Tibial nerve (tissue), 4 donors: ENCODE results near the gene SETD3. TPM values are rescaled to one million over a fixed set of nuclear protein-coding genes. Genes with fewer than 3 reads are reported as not detected.

Experiments used
- DNase-seq, 2 donors: peaks; one replicate each; pipeline ENCODE4 v3.0.0-alpha.2; 2019; ENCODE audit warnings: low spot score in 2 of 2
- H3K27ac ChIP-seq, 4 donors: fragments of 200-600 bp; sonication (generic) in 3 of 4; one replicate each; pipeline ENCODE4 v1.5.1; 2017 to 2019; ENCODE audit warnings: mild to moderate bottlenecking in 1 of 4
- H3K27me3 ChIP-seq, 2 donors: fragments of 200-600 bp; sonication (generic) in 1 of 2; one replicate each; pipeline versions ENCODE4 v1.5.1 to v1.6.0; 2017 to 2019
- H3K36me3 ChIP-seq, 3 donors: fragments of 200-600 bp; sonication (generic); one replicate each; pipeline ENCODE4 v1.5.1; 2018 to 2019
- H3K4me1 ChIP-seq, 4 donors: fragments of 200-600 bp; sonication (generic) in 3 of 4; one replicate each; pipeline ENCODE4 v1.5.1; 2017 to 2019
- H3K4me3 ChIP-seq, 4 donors: fragments of 200-600 bp; sonication (generic) in 3 of 4; one replicate each; pipeline ENCODE4 v1.5.1; 2017 to 2019; ENCODE audit warnings: mild to moderate bottlenecking in 1 of 4, moderate library complexity in 1 of 4
- H3K9me3 ChIP-seq, 4 donors: fragments of 200-600 bp; sonication (generic) in 3 of 4; one replicate each; pipeline ENCODE4 v1.5.1; 2017 to 2019
- EP300 ChIP-seq, 2 donors: sonication (generic); formaldehyde crosslinking; IDR thresholded peaks; one replicate each; pipeline ENCODE4 v1.6.1; 2017; ENCODE audit warnings: antibody characterized with exemption in 2 of 2, mild to moderate bottlenecking in 1 of 2
- POLR2A ChIP-seq, 2 donors: fragments of 450-650 bp; IDR thresholded peaks; one replicate each; pipeline ENCODE4 v1.6.1; 2017; ENCODE audit warnings: antibody characterized with exemption in 2 of 2, mild to moderate bottlenecking in 2 of 2, moderate library complexity in 2 of 2
- WGBS, 2 donors: methylation state at CpG; one replicate each; pipeline ENCODE4 v1.1.5; 2018; 5-methylcytosine and 5-hydroxymethylcytosine counted together
- total RNA-seq, 4 donors: library from RNA; depleted of rRNA; stranded (reverse); fragments of >200 nt; gene quantifications; one replicate each; pipeline ENCODE4 v1.1.0, GENCODE V29; 2016
- TF ChIP-seq, protein P1 (sequence below), 5 experiments: fragments of 200-600 bp in 3 of 5; fragments of 450-650 bp in 2 of 5; sonication (generic) in 3 of 5; IDR thresholded peaks; one replicate each; pipeline ENCODE4 v1.5.1; 2016 to 2019; ENCODE audit warnings: antibody characterized with exemption in 5 of 5, mild to moderate bottlenecking in 3 of 5, moderate library complexity in 2 of 5

SETD3 gene
- total RNA-seq, 4 donors from 2014 or later = 63.3 to 118 (median 80.6) TPM

DNA sequence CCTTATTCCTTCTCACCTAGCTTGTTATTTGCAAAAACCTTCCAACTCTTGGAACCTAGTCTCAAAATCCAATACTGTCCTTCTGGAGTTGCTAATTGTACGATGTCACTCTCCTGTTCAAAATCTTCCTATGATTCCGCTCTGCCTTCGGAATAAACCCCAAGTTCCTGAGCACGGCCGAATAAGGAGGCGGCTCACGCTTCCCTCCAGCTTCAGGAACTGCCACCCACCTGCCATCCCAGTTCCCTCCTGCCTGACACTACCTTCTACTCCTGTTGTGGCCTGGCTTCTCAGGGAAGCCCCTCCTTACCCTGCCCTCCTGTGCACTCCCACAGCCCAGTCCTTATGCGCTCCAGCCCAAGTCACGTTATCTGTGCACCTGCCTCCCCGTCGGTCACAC, 73.2 kb downstream of the SETD3 start:
- DNase-seq = no peak
- no peak overlapping the region for H3K27ac ChIP-seq
- no peak for TF ChIP-seq EP300 (IDR thresholded peaks at IDR 0.05)
- TF ChIP-seq, protein P1, sequence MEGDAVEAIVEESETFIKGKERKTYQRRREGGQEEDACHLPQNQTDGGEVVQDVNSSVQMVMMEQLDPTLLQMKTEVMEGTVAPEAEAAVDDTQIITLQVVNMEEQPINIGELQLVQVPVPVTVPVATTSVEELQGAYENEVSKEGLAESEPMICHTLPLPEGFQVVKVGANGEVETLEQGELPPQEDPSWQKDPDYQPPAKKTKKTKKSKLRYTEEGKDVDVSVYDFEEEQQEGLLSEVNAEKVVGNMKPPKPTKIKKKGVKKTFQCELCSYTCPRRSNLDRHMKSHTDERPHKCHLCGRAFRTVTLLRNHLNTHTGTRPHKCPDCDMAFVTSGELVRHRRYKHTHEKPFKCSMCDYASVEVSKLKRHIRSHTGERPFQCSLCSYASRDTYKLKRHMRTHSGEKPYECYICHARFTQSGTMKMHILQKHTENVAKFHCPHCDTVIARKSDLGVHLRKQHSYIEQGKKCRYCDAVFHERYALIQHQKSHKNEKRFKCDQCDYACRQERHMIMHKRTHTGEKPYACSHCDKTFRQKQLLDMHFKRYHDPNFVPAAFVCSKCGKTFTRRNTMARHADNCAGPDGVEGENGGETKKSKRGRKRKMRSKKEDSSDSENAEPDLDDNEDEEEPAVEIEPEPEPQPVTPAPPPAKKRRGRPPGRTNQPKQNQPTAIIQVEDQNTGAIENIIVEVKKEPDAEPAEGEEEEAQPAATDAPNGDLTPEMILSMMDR (IDR thresholded peaks at IDR 0.05) = no peak
- TF ChIP-seq POLR2A (IDR thresholded peaks at IDR 0.05) = no peak
- H3K27me3 ChIP-seq = no peaks in the 10 kb centered on the region
- H3K4me3 ChIP-seq = no peak overlapping the region
- no peaks in the 10 kb centered on the region for H3K9me3 ChIP-seq
- peaks cover 0 to 4% (median 0%) of the 10 kb centered on the region in 4 donors for H3K4me1 ChIP-seq
- peaks cover 0 to 83% (median 0%) of the 10 kb centered on the region in 3 donors for H3K36me3 ChIP-seq
- WGBS, 2 donors = 91 to 92% methylated on average over 11 of the region's 11 CpGs

DNA sequence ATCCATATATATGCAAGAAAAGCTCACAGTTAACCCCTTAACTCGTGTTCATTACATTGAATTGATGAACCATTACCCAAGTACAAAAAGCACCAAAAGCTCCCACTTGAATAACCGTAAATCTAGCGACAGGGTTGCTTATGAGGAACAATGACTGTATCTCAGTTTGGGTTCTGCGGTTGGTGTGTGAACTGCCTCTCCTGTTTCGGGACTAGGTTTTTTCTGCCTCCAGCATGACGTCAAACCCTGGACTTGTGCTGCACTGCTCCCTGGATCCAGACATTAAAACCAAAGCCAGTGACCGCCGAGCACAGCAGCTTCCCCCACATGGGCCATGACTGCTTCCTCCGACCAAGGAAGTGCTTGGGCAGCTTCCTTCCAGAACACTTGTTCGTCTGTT, 77.7 kb downstream of the SETD3 start:
- TF ChIP-seq, protein P1 (IDR thresholded peaks at IDR 0.05) = no peak
- TF ChIP-seq EP300 (IDR thresholded peaks at IDR 0.05) (no peak), POLR2A (IDR thresholded peaks at IDR 0.05) (no peak)
- Histone ChIP-seq H3K36me3 (peaks cover 0 to 92% (median 7%) of the 10 kb centered on the region in 3 donors), H3K27ac (no peak overlapping the region), H3K9me3 (no peaks in the 10 kb centered on the region), H3K4me3 (no peak overlapping the region), H3K4me1 (peaks cover 0 to 5% (median 0%) of the 10 kb centered on the region in 4 donors), H3K27me3 (no peaks in the 10 kb centered on the region)
- no peak for DNase-seq
- 71% methylated on average over 10 of the region's 10 CpGs for WGBS, 2 donors

DNA sequence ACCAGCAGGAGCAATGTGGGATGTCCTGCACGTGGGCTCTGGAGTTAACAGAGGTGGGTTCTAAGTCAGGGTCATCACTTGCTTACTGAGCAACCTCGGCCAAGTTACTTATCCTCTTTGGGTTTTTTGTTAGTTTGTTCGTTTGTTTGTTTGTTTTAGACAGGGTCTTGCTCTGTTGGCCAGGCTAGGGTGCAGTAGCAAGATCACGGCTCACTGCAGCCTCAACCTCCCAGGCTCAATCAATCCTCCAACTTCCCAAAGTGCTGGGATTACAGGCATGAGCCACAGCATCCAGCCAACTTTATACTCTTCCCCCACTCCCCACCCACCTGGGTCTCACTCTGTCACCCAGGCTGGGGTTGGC, 78.4 kb downstream of the SETD3 start:
- Histone ChIP-seq H3K9me3 (no peaks in the 10 kb centered on the region), H3K4me3 (no peak overlapping the region), H3K27ac (no peak overlapping the region), H3K4me1 (peaks cover 0 to 5% (median 0%) of the 10 kb centered on the region in 4 donors), H3K36me3 (peaks cover 0 to 92% (median 7%) of the 10 kb centered on the region in 3 donors), H3K27me3 (no peaks in the 10 kb centered on the region)
- WGBS, 2 donors = 76 to 78% methylated on average over 4 of the region's 4 CpGs
- DNase-seq = no peak
- TF ChIP-seq EP300 (IDR thresholded peaks at IDR 0.05) (no peak), POLR2A (IDR thresholded peaks at IDR 0.05) (no peak)
- TF ChIP-seq, protein P1 (IDR thresholded peaks at IDR 0.05) = no peak

DNA sequence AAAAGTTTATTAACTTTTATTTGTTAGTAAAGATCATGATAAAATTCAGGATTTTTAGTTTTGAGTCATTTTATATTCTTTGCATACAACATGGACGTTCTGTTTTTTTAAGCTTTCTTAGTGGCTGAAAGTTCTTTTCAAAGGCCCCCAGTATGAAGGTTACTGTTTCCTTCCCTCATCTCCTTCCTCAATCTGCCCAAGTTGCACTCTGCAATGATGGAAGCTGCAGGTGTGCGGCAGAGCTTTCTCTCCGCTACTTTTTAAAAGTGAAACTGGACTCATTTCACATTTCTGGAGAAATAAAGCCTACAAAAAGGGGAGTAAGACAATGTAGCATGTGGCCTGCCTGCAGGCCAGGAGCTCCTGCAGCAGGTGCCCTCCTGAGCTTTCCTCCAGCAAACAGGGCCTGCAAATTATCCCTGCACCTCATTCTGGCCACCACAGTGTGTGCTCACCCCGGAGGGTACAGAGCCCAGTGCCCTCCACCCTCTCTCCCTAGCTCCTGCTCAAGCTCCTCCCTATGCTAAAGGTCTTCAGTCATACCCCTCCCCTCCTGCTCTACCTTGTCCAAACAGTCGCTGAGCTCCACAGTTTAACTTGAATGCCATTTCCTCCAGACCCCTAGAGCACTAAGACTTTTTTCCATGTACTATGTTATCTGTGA, 78.9 kb downstream of the SETD3 start:
- no peaks in the 10 kb centered on the region for H3K27me3 ChIP-seq
- peaks cover 0 to 5% (median 0%) of the 10 kb centered on the region in 4 donors for H3K4me1 ChIP-seq
- 63 to 71% methylated on average over 5 of the region's 5 CpGs for WGBS, 2 donors
- no peak overlapping the region for H3K4me3 ChIP-seq
- H3K27ac ChIP-seq = no peak overlapping the region
- peaks cover 0 to 95% (median 7%) of the 10 kb centered on the region in 3 donors for H3K36me3 ChIP-seq
- TF ChIP-seq, protein P1 (IDR thresholded peaks at IDR 0.05) = no peak
- TF ChIP-seq POLR2A (IDR thresholded peaks at IDR 0.05) (no peak), EP300 (IDR thresholded peaks at IDR 0.05) (no peak)
- no peaks in the 10 kb centered on the region for H3K9me3 ChIP-seq
- DNase-seq = no peak

DNA sequence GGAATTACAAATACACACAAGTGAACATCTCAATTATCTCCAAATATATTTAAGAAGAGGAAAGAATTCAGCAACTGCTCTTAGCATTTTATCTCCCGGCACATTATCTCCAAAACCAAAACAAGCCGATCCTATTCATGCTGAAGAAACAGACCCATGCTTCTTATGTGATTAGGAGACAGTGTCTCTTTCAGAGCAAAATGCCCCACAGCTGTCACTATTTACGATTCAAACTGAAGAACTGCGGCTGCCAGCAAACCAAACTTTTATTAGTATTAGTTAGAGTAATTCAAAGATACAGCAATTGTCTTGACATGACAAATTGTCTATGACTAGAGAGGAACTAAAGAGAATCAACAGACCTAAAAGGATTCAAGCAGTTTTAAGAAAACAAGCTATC, 79.4 kb downstream of the SETD3 start:
- Histone ChIP-seq H3K27ac (no peak overlapping the region), H3K9me3 (no peaks in the 10 kb centered on the region), H3K27me3 (no peaks in the 10 kb centered on the region), H3K36me3 (peaks cover 0 to 96% (median 7%) of the 10 kb centered on the region in 3 donors), H3K4me1 (peaks cover 0 to 5% (median 0%) of the 10 kb centered on the region in 4 donors), H3K4me3 (no peak overlapping the region)
- no peak for DNase-seq
- 60 to 63% methylated on average over 4 of the region's 4 CpGs for WGBS, 2 donors
- no peak for TF ChIP-seq EP300 (IDR thresholded peaks at IDR 0.05)
- no peak for TF ChIP-seq POLR2A (IDR thresholded peaks at IDR 0.05)
- TF ChIP-seq, protein P1 (IDR thresholded peaks at IDR 0.05) = no peak
